GM12878 (cell line): ENCODE data around the gene CUTA. TPM values are rescaled to one million over a fixed set of nuclear protein-coding genes. Genes with fewer than 3 reads are reported as not detected.
A peak's percentile ranks its signal among the peaks of the same experiment; 100 is the strongest.

Experiments used
- BMI1 ChIP-seq: fragments of 450-650 bp; IDR thresholded peaks from 2 replicates; pipeline ENCODE4 v1.6.1; 2016; ENCODE audit warnings: mild to moderate bottlenecking, moderate library complexity, borderline replicate concordance
- DPF2 ChIP-seq: fragments of 450-650 bp; IDR thresholded peaks from 2 replicates; pipeline ENCODE4 v1.6.1; 2017; ENCODE audit warnings: mild to moderate bottlenecking
- FOS ChIP-seq: IDR thresholded peaks from 3 replicates; pipeline ENCODE4 v1.6.1; 2011; ENCODE audit warnings: borderline replicate concordance; ENCODE audit not compliant: insufficient read length; ENCODE audit errors: extremely low read depth
- MXI1 ChIP-seq: fragments of 150-350 bp; IDR thresholded peaks from 2 replicates; pipeline ENCODE4 v1.6.1; 2011; ENCODE audit warnings: low read depth, mild to moderate bottlenecking, inconsistent platforms, low read length, improper control_type of control experiment
- polyA plus RNA-seq, 11 experiments: library from polyadenylated mRNA; depleted of rRNA in 4 of 11; unstranded in 6 of 11; stranded (reverse) in 5 of 11; fragments of >200 nt; fragmentation: Nextera tagmentation in 4 of 11; fragmentation: Illumina TruSeq in 1 of 11; extraction: Ambion mirVana in 4 of 11; extraction: Trizol in 1 of 11; gene quantifications; 1 replicate in 1 of 11; 2 replicates in 10 of 11; pipeline versions ENCODE4 v1.2.1 to v1.2.3, GENCODE V29; 2011 to 2016; ENCODE audit warnings: inconsistent platforms in 2 of 11, missing spikeins in 2 of 11, low read depth in 1 of 11
- total RNA-seq, 4 experiments: library from RNA; depleted of rRNA in 3 of 4; stranded (reverse); fragments of >200 nt in 3 of 4; fragmentation: Illumina TruSeq in 1 of 4; extraction: Trizol in 1 of 4; gene quantifications; 2 replicates each; pipeline versions ENCODE4 v1.2.1 to v1.2.3, GENCODE V29; 2013 to 2021
- TF ChIP-seq, protein P1 (sequence below): fragments of 450-650 bp; conservative IDR thresholded peaks from 2 replicates; pipeline ENCODE4 v1.6.1; 2017; ENCODE audit warnings: mild to moderate bottlenecking, moderate library complexity
- TF ChIP-seq, protein P2 (sequence below): fragments of 450-650 bp; IDR thresholded peaks from 2 replicates; pipeline ENCODE4 v1.6.1; 2017; ENCODE audit warnings: antibody characterized with exemption, mild to moderate bottlenecking, moderate library complexity

Gene CUTA
- total and polyA plus RNA-seq, 10 of the 15 experiments (the other 5 are each of a cell fraction or from before 2014, with no cell fraction given): 102 to 293 (median 189) TPM

DNA sequence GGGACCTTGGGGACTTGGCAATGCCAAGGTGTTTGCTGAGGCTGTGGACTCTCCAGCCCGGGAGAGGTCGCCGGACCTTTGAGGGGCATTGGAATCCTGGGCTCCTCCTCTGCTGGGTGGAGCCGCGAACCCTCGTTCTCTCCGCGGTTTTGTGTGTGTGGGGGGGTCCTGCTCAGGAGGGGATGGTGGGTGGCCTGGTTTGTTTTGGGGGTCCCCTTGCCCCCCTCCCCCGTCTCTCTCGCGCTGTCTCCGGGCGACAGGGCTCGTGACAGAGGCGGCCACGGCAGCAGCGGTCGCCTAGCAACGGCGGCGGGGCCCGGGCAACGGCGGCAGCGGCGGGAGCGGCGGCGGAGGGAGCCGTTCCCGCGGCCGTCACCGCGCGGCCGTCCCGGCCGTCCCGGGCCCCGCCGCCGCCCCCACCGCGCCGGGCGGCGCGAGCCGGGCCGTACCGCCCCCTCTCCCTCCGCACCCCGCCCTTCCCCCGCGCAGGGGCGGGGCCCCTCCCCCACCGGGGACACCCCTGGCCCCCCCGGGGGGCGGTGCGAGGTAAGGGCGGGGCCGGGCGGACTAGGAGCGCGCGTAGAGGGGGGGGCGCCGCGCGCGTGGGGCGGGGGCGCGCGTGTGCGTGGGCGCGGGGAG, 9.8 kb upstream of the CUTA start (continued):
- TF ChIP-seq, protein P1, sequence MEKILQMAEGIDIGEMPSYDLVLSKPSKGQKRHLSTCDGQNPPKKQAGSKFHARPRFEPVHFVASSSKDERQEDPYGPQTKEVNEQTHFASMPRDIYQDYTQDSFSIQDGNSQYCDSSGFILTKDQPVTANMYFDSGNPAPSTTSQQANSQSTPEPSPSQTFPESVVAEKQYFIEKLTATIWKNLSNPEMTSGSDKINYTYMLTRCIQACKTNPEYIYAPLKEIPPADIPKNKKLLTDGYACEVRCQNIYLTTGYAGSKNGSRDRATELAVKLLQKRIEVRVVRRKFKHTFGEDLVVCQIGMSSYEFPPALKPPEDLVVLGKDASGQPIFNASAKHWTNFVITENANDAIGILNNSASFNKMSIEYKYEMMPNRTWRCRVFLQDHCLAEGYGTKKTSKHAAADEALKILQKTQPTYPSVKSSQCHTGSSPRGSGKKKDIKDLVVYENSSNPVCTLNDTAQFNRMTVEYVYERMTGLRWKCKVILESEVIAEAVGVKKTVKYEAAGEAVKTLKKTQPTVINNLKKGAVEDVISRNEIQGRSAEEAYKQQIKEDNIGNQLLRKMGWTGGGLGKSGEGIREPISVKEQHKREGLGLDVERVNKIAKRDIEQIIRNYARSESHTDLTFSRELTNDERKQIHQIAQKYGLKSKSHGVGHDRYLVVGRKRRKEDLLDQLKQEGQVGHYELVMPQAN: peak; percentile 81; the same call in 1 of the 2 replicates
- TF ChIP-seq DPF2 (peak; percentile 23; the same call in 1 of the 2 replicates), MXI1 (peak; percentile 62), BMI1 (peak; percentile 77), FOS (no peak)
- TF ChIP-seq, protein P2, sequence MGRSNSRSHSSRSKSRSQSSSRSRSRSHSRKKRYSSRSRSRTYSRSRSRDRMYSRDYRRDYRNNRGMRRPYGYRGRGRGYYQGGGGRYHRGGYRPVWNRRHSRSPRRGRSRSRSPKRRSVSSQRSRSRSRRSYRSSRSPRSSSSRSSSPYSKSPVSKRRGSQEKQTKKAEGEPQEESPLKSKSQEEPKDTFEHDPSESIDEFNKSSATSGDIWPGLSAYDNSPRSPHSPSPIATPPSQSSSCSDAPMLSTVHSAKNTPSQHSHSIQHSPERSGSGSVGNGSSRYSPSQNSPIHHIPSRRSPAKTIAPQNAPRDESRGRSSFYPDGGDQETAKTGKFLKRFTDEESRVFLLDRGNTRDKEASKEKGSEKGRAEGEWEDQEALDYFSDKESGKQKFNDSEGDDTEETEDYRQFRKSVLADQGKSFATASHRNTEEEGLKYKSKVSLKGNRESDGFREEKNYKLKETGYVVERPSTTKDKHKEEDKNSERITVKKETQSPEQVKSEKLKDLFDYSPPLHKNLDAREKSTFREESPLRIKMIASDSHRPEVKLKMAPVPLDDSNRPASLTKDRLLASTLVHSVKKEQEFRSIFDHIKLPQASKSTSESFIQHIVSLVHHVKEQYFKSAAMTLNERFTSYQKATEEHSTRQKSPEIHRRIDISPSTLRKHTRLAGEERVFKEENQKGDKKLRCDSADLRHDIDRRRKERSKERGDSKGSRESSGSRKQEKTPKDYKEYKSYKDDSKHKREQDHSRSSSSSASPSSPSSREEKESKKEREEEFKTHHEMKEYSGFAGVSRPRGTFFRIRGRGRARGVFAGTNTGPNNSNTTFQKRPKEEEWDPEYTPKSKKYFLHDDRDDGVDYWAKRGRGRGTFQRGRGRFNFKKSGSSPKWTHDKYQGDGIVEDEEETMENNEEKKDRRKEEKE: no peak
